Upper lobe of left lung (tissue), 6 donors: ENCODE measurements around the gene PTPRN2. TPM values are rescaled to one million over a fixed set of nuclear protein-coding genes. Genes with fewer than 3 reads are reported as not detected.

ENCODE experiments used
- ATAC-seq, 2 donors: fragments of 200-7000 bp; cut with Tn5 transposase; one replicate each; pipeline ENCODE4 v1.9.1; 2022; ENCODE audit warnings: mild to moderate bottlenecking in 2 of 2, moderate library complexity in 2 of 2; ENCODE audit not compliant: low FRiP score in 2 of 2
- DNase-seq, 2 donors: peaks; one replicate each; pipeline ENCODE4 v3.0.0-alpha.2; 2019 to 2020
- H3K27ac ChIP-seq, 4 donors: fragments of 200-600 bp; sonication (generic); one replicate each; pipeline ENCODE4 v1.5.1; 2016 to 2019
- H3K27me3 ChIP-seq, 4 donors: fragments of 200-600 bp; sonication (generic); one replicate each; pipeline ENCODE4 v1.5.1; 2017 to 2019
- H3K36me3 ChIP-seq, 4 donors: fragments of 200-600 bp; sonication (generic); one replicate each; pipeline ENCODE4 v1.5.1; 2016 to 2019
- H3K4me1 ChIP-seq, 4 donors: fragments of 200-600 bp; sonication (generic); one replicate each; pipeline ENCODE4 v1.5.1; 2018 to 2019
- H3K4me3 ChIP-seq, 4 donors: fragments of 200-600 bp; sonication (generic); one replicate each; pipeline ENCODE4 v1.5.1; 2017 to 2019; ENCODE audit warnings: mild to moderate bottlenecking in 2 of 4, moderate library complexity in 1 of 4
- H3K9me3 ChIP-seq, 4 donors: fragments of 200-600 bp; sonication (generic); one replicate each; pipeline ENCODE4 v1.5.1; 2018 to 2019
- EP300 ChIP-seq, 4 donors: sonication (generic); formaldehyde crosslinking; IDR thresholded peaks; one replicate each; pipeline ENCODE4 v1.5.1; 2017; ENCODE audit warnings: antibody characterized with exemption in 4 of 4, control low read depth in 2 of 4
- POLR2A ChIP-seq, 4 donors: fragments of 450-650 bp; IDR thresholded peaks; one replicate each; pipeline ENCODE4 v1.5.1; 2016 to 2017; ENCODE audit warnings: antibody characterized with exemption in 4 of 4, mild to moderate bottlenecking in 2 of 4
- POLR2AphosphoS5 ChIP-seq, 2 donors: sonication (generic); formaldehyde crosslinking; IDR thresholded peaks; one replicate each; pipeline ENCODE4 v1.5.1; 2017; ENCODE audit warnings: antibody characterized with exemption in 2 of 2
- WGBS, 2 donors: methylation state at CpG; one replicate each; pipeline ENCODE4 v1.1.5; 2017 to 2018; 5-methylcytosine and 5-hydroxymethylcytosine counted together
- total RNA-seq, 6 donors: library from RNA; depleted of rRNA in 4 of 6; stranded (reverse); fragments of >200 nt in 4 of 6; gene quantifications; one replicate each; pipeline versions ENCODE4 v1.1.0 to v1.2.1, GENCODE V29; 2016 to 2021
- TF ChIP-seq, protein P1 (sequence below), 6 experiments: fragments of 450-650 bp in 4 of 6; fragments of 200-600 bp in 2 of 6; sonication (generic) in 2 of 6; IDR thresholded peaks; one replicate each; pipeline ENCODE4 v1.5.1; 2016 to 2019; ENCODE audit warnings: antibody characterized with exemption in 6 of 6
- donor health status: DM: no; HTN: no; CAD: no; lungs with moderate emphysema.
- donor health status: DM: no; HTN: yes; CAD: no; lungs with severe emphysema.

PTPRN2 gene
- total RNA-seq, 6 donors from 2014 or later, result 3.3 to 7.9 (median 5.2) TPM

GRCh38 chr7:158053183-158053915 lies 534.3 kb downstream of the PTPRN2 start:
- H3K4me3 ChIP-seq, result no peak overlapping the region
- H3K27ac ChIP-seq, result no peak overlapping the region
- no peak for TF ChIP-seq POLR2A (IDR thresholded peaks at IDR 0.05)
- TF ChIP-seq EP300 (IDR thresholded peaks at IDR 0.05), result no peak
- TF ChIP-seq POLR2AphosphoS5 (IDR thresholded peaks at IDR 0.05), result no peak
- TF ChIP-seq, protein P1, sequence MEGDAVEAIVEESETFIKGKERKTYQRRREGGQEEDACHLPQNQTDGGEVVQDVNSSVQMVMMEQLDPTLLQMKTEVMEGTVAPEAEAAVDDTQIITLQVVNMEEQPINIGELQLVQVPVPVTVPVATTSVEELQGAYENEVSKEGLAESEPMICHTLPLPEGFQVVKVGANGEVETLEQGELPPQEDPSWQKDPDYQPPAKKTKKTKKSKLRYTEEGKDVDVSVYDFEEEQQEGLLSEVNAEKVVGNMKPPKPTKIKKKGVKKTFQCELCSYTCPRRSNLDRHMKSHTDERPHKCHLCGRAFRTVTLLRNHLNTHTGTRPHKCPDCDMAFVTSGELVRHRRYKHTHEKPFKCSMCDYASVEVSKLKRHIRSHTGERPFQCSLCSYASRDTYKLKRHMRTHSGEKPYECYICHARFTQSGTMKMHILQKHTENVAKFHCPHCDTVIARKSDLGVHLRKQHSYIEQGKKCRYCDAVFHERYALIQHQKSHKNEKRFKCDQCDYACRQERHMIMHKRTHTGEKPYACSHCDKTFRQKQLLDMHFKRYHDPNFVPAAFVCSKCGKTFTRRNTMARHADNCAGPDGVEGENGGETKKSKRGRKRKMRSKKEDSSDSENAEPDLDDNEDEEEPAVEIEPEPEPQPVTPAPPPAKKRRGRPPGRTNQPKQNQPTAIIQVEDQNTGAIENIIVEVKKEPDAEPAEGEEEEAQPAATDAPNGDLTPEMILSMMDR (IDR thresholded peaks at IDR 0.05), result no peak
- no peaks in the 10 kb centered on the region for H3K4me1 ChIP-seq
- ATAC-seq (no peak), DNase-seq (no peak)
- no peaks in the 10 kb centered on the region for H3K36me3 ChIP-seq
- H3K9me3 ChIP-seq, result no peaks in the 10 kb centered on the region
- no peaks in the 10 kb centered on the region for H3K27me3 ChIP-seq
- 86 to 89% methylated on average over 14 of the region's 14 CpGs for WGBS, 2 donors

DNA sequence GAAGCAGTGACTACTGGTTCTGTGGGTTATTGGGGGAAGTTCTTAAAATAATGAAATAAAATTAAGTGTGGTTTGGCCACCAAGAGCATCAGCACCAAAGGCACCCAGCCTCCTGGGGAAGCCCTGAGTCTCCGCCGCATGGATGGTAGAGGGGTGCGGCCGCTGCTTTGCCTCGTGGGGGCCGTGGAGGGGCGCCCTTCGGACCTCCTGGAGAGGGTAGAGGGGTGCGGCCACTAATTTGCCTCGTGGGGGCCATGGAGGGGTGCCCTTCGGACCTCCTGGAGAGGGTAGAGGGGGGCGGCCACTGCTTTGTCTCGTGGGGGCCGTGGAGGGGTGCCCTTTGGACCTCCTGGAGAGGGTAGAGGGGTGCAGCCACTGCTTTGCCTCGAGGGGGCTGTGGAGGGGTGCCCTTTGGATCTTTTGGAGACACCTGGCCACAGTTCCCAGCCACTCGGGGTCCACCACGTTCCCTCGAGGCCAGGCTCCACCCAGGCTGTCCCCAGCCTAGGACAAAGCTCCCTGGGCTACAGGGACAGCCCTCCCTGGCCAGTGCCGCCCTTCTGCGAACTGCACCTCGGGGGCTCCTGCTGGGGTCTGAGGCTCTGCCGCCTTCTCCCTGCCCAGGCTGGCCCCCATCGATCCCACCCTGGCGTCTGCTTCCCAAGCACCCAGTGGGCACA lies 535.1 kb downstream of the PTPRN2 start:
- H3K36me3 ChIP-seq, result no peaks in the 10 kb centered on the region
- no peaks in the 10 kb centered on the region for H3K4me1 ChIP-seq
- H3K27ac ChIP-seq, result no peak overlapping the region
- TF ChIP-seq EP300 (IDR thresholded peaks at IDR 0.05), result no peak
- TF ChIP-seq POLR2AphosphoS5 (IDR thresholded peaks at IDR 0.05), result no peak
- no peak for TF ChIP-seq POLR2A (IDR thresholded peaks at IDR 0.05)
- TF ChIP-seq, protein P1 (IDR thresholded peaks at IDR 0.05), result no peak
- no peak for DNase-seq
- H3K27me3 ChIP-seq, result no peaks in the 10 kb centered on the region
- no peak overlapping the region for H3K4me3 ChIP-seq
- no peaks in the 10 kb centered on the region for H3K9me3 ChIP-seq
- ATAC-seq, result no peak
- 80 to 84% methylated on average over 9 to 24 of the region's 24 CpGs for WGBS, 2 donors

GRCh38 chr7:158051776-158052175 lies 535.8 kb downstream of the PTPRN2 start:
- DNase-seq, result no peak
- 74 to 86% methylated on average over 6 of the region's 6 CpGs for WGBS, 2 donors
- no peak overlapping the region for H3K4me3 ChIP-seq
- no peaks in the 10 kb centered on the region for H3K9me3 ChIP-seq
- no peaks in the 10 kb centered on the region for H3K27me3 ChIP-seq
- ATAC-seq, result no peak
- H3K36me3 ChIP-seq, result no peaks in the 10 kb centered on the region
- no peak overlapping the region for H3K27ac ChIP-seq
- H3K4me1 ChIP-seq, result no peaks in the 10 kb centered on the region
- TF ChIP-seq POLR2AphosphoS5 (IDR thresholded peaks at IDR 0.05), result no peak
- no peak for TF ChIP-seq EP300 (IDR thresholded peaks at IDR 0.05)
- TF ChIP-seq POLR2A (IDR thresholded peaks at IDR 0.05), result no peak
- TF ChIP-seq, protein P1 (IDR thresholded peaks at IDR 0.05), result no peak

- Histone ChIP-seq H3K36me3 (no peaks in the 10 kb centered on the region), H3K9me3 (no peaks in the 10 kb centered on the region), H3K27me3 (no peaks in the 10 kb centered on the region), H3K4me1 (no peaks in the 10 kb centered on the region), H3K4me3 (no peak overlapping the region), H3K27ac (no peak overlapping the region)
- no peak for DNase-seq
- 74 to 96% methylated on average over 6 to 10 of the region's 10 CpGs for WGBS, 2 donors
- TF ChIP-seq POLR2A (IDR thresholded peaks at IDR 0.05) (no peak), EP300 (IDR thresholded peaks at IDR 0.05) (no peak), POLR2AphosphoS5 (IDR thresholded peaks at IDR 0.05) (no peak)
- TF ChIP-seq, protein P1 (IDR thresholded peaks at IDR 0.05), result no peak
- ATAC-seq, result peak in 1 of 2 donors; percentile 17
These were observed 536.5 kb downstream of the PTPRN2 start for GRCh38 chr7:158050978-158051651.
